SU-DHL-6 (cell line): ENCODE data around the gene IPCEF1.

Experiments
- H2AFZ ChIP-seq: fragments of 200-600 bp; sonication (generic); 2 replicates; pipeline ENCODE4 v1.6.1; 2014; ENCODE audit warnings: low read depth, mild to moderate bottlenecking, moderate library complexity, mixed read lengths, antibody characterized with exemption, low read length; ENCODE audit not compliant: severe bottlenecking
- H3F3A ChIP-seq: fragments of 200-600 bp; shearing (Covaris generic); 2 replicates; pipeline ENCODE4 v1.6.0; 2016; ENCODE audit warnings: antibody characterized with exemption, mild to moderate bottlenecking; ENCODE audit not compliant: insufficient read depth
- H3K27ac ChIP-seq: fragments of 200-600 bp; sonication (generic); 2 replicates; pipeline ENCODE4 v1.5.1; 2016; ENCODE audit warnings: low read depth, mild to moderate bottlenecking, low read length, moderate library complexity, mixed read lengths
- H3K27me3 ChIP-seq: fragments of 200-600 bp; sonication (generic), shearing (Covaris generic); 2 replicates; pipeline ENCODE4 v1.6.0; 2014; ENCODE audit warnings: mild to moderate bottlenecking, low read length
- H3K36me3 ChIP-seq: fragments of 200-600 bp; sonication (generic); 2 replicates; pipeline ENCODE4 v1.6.1; 2014; ENCODE audit warnings: mild to moderate bottlenecking, low read length, mixed read lengths
- H3K4me2 ChIP-seq: fragments of 300-600, 200-600 bp; shearing (Covaris generic), sonication (generic); 2 replicates; pipeline ENCODE4 v1.6.0; 2014; ENCODE audit warnings: low read length, low read depth, mild to moderate bottlenecking; ENCODE audit not compliant: poor library complexity, severe bottlenecking
- H3K4me3 ChIP-seq: fragments of 200-600 bp; sonication (generic); 2 replicates; pipeline ENCODE4 v1.5.1; 2014; ENCODE audit warnings: antibody characterized with exemption, low read length, mild to moderate bottlenecking, mixed read lengths; ENCODE audit not compliant: insufficient read depth, poor library complexity, severe bottlenecking
- H3K79me2 ChIP-seq: fragments of 200-600 bp; sonication (generic); 2 replicates; pipeline ENCODE4 v1.6.1; 2014; ENCODE audit warnings: mild to moderate bottlenecking, low read length, moderate library complexity; ENCODE audit not compliant: insufficient read depth
- H3K9ac ChIP-seq: fragments of 200-600 bp; sonication (generic); 2 replicates; pipeline ENCODE4 v1.7.0; 2014; ENCODE audit warnings: mild to moderate bottlenecking, low read length
- H3K9me2 ChIP-seq: fragments of 200-600 bp; sonication (generic); replicated peaks from 2 replicates; pipeline ENCODE4 v1.6.1; 2014; ENCODE audit warnings: low read length; ENCODE audit not compliant: insufficient read depth
- H3K9me3 ChIP-seq: fragments of 200-600 bp; sonication (generic); 2 replicates; pipeline ENCODE4 v1.6.1; 2014; ENCODE audit warnings: low read length, mixed read lengths; ENCODE audit not compliant: insufficient read depth
- H4K20me1 ChIP-seq: fragments of 200-600 bp; sonication (generic); 2 replicates; pipeline ENCODE4 v1.6.1; 2014; ENCODE audit warnings: low read depth, mild to moderate bottlenecking, antibody characterized with exemption, low read length, moderate library complexity, mixed read lengths
- CTCF ChIP-seq: fragments of 200-600 bp; sonication (generic); IDR thresholded peaks from one replicate; pipeline ENCODE4 v1.5.1; 2017; ENCODE audit warnings: antibody characterized with exemption, mild to moderate bottlenecking, low read length, moderate library complexity; ENCODE audit not compliant: insufficient read depth, poor library complexity, severe bottlenecking
- EZH2phosphoT487 ChIP-seq: fragments of 200-600 bp; sonication (generic), shearing (Covaris generic); conservative IDR thresholded peaks from 2 replicates; pipeline ENCODE4 v1.6.1; 2018; ENCODE audit warnings: mild to moderate bottlenecking, antibody characterized with exemption, low read length, moderate library complexity, mixed read lengths

Gene IPCEF1

GRCh38 chr6:154157706-154158105 is 198.9 kb downstream of the IPCEF1 start:
- Histone ChIP-seq H3K9me2 (no peaks in the 10 kb centered on the region), H3K79me2 (no peaks in the 10 kb centered on the region), H3K4me3 (no peak overlapping the region), H3F3A (no peaks in the 10 kb centered on the region), H3K36me3 (no peaks in the 10 kb centered on the region), H3K9ac (no peak overlapping the region), H3K9me3 (no peaks in the 10 kb centered on the region), H3K27me3 (no peaks in the 10 kb centered on the region), H4K20me1 (no peaks in the 10 kb centered on the region), H3K4me2 (no peak overlapping the region), H2AFZ (no peak overlapping the region), H3K27ac (no peak overlapping the region)
- TF ChIP-seq EZH2phosphoT487 (no peak), CTCF (no peak)

- no peak for TF ChIP-seq EZH2phosphoT487
- no peak for TF ChIP-seq CTCF
- Histone ChIP-seq H3K9me2 (no peaks in the 10 kb centered on the region), H3K36me3 (no peaks in the 10 kb centered on the region), H3K79me2 (no peaks in the 10 kb centered on the region), H3K4me2 (peak overlapping the region; percentile 9), H3F3A (no peaks in the 10 kb centered on the region), H3K9ac (no peak overlapping the region), H3K27me3 (no peaks in the 10 kb centered on the region), H4K20me1 (no peaks in the 10 kb centered on the region), H3K4me3 (no peak overlapping the region), H3K9me3 (no peaks in the 10 kb centered on the region), H3K27ac (no peak overlapping the region), H2AFZ (no peak overlapping the region)
Observed at GRCh38 chr6:154157082-154157481, 199.5 kb downstream of the IPCEF1 start.

GRCh38 chr6:154156135-154156896 is 200.3 kb downstream of the IPCEF1 start:
- H3K27me3 ChIP-seq = no peaks in the 10 kb centered on the region
- H3K9me2 ChIP-seq = no peaks in the 10 kb centered on the region
- no peaks in the 10 kb centered on the region for H3K36me3 ChIP-seq
- H3K4me2 ChIP-seq = no peak overlapping the region
- no peak overlapping the region for H3K27ac ChIP-seq
- TF ChIP-seq CTCF (peak; percentile 45), EZH2phosphoT487 (no peak)
- no peak overlapping the region for H3K4me3 ChIP-seq
- H3K79me2 ChIP-seq = no peaks in the 10 kb centered on the region
- H3K9ac ChIP-seq = no peak overlapping the region
- no peaks in the 10 kb centered on the region for H3F3A ChIP-seq
- H3K9me3 ChIP-seq = no peaks in the 10 kb centered on the region
- H4K20me1 ChIP-seq = no peaks in the 10 kb centered on the region
- H2AFZ ChIP-seq = peak overlapping the region; percentile 4
